GM19467 (cell line): ENCODE data around the gene KCNK3.

Source experiments
- ATAC-seq: cut with Tn5 transposase; IDR thresholded peaks from one replicate; pipeline ENCODE4 v1.9.1; 2021; ENCODE audit warnings: mild to moderate bottlenecking, moderate library complexity; ENCODE audit not compliant: unreplicated experiment

Gene KCNK3

DNA sequence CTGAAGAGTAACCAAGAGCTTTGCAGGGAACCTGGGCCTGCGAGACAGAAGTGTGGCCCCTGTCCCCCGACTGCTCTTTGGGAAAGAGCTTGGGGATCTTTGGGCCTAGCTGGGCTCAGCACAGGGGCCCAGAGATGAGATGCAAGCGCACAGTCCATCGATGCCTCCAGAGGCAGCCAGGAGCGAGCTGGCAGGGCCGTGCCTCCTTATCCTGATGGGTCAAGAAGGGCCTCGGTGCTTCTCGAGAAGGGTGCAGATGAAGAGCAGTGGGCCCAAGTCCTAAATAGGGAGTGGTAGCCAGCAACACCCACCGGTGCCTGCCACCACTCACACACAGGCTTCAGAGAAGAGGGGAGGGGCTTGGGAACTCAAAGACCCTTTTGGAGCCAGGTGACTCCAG lies 17.6 kb downstream of the KCNK3 start:
- ATAC-seq: no peak

DNA sequence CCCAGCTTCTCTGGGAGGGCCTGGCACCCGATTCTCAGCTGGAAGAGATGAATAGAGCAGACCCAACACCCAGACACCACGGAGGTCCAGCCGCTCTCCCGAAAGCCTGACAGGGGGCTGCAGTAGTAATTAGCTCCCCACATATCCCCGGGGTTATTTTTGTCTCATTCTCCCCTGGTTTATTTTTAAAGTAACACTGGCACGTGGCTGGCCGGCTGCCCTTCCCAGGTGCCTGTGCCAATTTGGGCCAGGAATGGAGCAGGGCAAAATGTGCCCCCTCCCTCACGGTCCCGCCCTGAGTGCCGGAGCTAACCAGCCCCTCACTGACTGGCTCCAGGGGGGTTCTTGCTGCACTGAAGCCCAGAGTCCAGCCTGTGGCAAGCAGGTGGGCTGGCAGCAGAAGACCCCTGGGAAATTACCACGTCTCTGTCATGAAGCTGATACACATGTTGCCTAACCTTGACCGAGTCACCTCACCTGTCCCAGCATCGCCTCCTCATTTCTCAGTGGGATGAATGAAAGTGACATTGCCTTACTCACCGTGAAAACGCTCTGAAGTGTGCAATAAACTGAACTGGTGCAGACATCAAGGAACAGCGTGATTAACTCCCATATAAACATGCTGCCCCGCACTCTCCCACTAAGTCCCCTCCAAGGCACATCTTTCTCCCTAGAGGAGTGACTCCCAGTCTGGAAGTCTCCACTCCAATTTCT lies 18.4 kb downstream of the KCNK3 start:
- no peak for ATAC-seq

DNA sequence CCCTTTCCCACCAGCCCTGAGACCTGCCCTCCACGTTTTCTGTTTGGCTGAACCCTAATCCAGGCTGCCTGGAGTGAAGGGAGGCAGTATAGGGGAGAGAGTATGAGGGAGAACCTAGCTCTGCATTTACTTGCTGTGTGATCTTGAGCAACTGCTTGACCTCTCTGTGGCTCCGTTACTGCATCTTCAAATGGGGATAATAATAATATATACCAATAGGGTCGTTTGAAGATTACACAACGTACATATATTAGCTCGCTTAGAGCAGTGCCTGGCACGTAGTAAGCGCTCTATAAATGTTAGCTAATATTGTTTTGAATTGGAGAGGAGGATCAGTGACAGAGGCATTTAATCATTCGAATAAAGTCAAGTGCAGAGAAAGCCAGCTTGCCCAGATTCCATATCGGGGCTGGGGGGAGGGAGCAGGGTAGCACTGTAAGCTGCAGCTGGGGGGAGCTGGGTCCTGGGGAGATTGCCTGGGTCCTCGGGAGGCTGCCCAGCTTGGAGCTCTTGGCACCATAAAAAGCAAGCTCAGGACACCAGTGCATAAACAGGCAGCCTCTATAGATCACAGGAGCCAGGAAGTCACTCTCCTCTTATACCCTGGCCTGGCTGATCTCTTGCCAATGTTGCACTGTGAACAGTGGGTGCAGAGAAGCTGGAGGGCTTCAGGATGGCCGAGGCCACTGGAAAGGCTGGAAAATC lies 19.1 kb downstream of the KCNK3 start:
- ATAC-seq: no peak

DNA sequence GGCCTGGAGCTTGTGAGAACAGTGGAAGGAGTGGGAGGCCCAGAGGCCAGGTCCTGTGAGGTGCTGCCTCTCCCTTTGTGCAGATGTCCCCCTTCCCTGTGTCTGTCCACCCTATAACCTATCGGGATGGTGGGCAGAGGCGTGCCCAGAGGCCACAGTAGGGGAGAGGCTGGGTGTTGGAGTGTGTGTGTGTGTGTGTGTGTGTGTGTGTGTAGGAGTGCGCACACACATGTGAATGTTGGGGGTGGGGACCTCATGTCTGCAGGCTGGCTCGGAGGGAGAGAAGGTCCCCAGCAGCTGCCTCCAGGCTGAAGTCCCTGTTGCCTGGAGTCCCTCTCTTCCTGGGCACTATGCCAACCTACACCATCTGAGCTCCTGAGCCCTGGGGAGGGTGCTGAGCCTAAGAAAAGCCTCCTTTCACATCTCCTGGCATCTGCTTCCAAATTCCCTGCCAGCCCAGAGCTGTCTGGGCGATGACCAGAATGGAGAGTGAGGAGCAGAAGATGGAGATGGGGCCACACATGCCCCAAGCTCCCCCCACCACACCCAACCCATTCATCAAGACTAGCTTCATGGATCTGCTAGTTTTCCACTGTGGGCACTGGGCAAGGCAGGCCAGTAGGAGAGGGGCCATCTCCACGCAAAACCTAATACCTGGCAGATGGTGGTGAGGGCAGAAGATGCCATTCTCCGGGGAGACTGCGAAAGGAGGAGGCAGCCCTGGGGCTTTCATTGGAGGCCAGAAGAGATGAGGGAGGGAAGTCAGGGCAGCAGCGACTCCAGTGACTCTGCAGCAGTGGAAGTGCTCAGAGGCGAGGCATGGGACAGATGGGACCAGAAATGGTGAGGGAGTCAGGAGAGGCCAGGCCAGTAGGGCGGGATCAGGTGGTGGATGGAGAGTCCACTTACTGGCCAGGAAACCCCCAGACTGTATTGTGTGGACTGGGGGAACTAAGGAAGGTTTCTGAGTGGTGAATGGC lies 20.3 kb downstream of the KCNK3 start:
- ATAC-seq: no peak

DNA sequence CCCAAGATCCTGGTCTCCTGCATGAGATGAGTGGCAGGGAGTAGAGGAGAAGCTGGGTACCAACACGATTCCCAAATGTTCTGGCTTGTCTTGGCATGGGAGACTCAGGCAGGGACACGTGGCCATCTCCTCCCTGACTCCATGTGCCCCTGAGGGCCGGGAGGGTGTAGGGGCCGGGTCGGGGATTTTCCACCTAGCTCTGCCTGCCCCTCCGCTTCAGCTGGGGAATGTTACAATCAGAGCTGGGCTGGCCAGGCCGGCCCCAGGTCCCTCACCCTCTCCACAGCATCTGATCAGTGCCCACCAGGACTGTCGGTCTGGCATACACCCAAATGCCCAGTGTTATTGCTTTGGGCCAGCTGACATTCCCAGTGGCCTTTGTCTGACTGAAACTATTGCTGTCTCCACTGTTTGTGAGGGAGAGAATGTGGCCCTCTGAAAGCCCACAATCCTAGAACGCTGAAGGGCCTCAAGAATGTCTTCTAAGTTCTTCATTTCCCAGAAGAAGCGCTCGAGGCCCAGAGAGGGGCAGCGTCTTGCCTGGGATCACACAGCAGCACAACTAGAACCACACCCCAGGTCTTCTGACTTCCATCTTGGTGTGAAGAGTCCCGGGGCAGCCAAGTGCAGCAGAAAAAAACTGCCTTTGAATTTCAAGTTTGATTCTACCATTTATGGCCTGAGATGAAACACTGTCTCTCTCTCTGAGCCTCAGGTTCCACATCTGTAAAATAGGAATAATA lies 23.2 kb downstream of the KCNK3 start:
- ATAC-seq: no peak

DNA sequence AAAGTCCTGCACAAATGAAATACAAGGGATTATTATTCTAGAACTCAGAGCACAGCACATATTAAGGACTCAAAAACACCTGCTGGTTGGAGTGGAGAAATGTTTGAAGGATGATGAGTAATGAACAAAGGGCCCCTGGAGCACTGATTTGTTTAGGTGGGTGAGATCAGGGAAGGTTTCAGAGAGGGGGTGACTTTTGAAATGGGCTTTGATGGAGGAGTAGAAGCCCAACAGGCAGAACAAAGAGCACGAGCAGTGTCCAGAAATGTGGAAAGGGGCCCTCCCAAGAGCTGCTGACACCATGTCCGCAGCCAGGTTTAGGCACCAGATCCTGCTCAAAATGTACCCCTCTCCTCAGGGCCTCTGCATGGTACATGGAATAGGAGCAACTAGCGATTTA lies 23.8 kb downstream of the KCNK3 start:
- ATAC-seq: no peak

DNA sequence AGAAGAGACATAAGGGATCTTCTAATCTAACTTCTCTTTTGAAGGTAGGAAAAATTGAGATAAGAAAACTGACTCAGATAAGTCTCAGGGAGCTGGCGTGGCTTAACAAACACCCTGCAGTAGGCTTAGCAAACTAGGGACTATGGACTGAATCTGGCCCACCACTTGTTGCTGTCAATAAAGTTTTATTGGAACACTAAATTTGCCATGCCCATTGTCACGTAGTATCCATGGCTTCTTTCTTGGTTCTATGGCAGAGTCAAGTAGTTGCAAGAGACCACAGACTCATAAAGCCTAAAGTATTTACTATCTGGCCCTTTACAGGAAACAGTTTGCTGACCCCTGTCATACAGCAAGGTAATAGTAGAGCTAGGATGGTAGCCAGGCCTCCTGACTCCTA lies 24.2 kb downstream of the KCNK3 start:
- ATAC-seq: no peak

DNA sequence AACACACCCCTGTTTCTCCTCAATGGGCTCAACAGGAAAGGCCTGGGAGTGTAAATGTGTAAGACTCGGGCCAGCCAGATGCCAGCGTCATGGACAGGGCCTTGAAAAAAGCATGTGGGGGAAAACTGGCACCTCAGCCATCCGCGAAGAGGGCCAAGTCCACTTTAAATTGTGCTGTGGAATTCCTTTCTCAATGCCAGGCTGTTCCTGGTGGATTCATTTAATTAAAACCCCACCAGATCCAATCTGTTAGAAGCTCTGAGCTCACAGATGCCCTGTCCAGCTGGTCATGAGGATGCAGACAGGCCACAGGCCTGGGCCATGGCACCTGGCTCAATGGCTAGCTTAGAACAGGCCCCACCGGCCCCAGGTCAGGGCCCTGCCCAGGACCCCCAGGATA lies 24.8 kb downstream of the KCNK3 start:
- no peak for ATAC-seq

DNA sequence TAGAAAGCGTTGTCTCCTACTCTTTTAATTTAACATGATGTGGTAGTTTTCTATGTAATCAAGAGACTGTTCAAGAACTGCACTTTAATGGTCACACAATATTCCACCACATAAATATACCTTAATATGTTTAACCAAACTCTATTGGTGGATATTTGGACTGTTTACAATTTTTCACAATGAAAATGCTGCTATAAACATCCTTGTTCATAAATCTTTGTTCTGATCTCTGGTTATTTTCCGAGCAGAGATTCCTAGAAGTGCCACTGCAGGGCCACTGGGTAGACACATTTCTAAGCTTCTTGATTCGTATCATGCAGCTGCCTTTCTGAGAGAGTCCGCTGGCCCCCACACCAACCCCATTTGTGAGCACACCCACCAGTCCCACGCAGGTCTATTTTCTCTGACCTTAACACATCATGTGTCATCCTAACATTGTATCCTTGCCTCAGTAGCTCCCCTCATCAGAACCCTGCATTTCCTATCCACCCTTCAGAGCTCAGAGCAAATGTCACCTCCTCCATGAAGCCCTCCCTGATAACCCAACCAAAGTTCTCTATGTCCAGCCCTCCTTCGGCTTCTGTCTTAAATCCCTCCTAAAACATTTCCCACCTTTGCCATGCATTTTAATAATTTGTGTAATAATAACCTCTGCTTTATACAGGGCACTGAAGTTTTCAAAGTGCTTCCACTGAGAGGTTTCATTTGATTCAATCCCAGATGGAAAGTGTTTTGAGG lies 26.6 kb downstream of the KCNK3 start:
- ATAC-seq: no peak

DNA sequence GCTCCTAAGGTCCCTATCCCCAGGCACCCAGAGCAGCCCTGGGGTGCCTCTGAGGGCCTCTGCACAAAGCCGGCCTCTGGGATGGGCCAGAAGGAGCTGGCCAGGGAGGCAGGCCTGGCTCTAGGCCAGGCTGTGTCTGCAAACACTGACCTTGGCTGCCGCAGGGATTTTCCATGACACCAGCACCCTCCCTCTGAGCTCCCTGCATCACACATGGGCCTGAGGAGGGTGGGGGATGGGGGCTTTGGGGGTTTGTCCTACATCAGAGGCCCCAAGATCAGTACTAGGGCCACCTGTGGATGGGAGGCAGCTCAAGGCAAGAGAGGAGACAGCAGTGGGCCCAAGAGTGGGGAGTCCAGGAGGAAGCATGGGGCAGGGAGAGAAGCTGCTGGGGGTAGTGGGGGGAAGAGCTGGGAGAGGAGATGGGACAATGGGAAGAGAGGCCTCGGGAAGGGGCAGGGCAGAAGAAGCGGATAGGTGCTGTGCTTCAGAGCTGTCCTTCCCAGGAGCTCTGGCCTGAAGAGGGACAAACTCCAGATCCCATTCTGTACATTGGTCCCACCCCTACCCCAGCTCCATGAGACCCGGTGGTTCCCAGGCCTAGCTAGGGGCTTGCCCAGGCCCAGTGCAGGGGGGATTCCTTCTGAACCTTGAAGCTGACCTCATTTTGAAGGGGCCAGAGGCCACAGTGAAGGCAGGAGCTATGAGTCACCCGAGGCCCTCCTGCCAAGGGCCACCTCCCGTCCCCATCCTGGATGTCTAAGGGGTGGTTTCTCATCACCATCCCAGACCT lies 28.0 kb downstream of the KCNK3 start:
- ATAC-seq: no peak

DNA sequence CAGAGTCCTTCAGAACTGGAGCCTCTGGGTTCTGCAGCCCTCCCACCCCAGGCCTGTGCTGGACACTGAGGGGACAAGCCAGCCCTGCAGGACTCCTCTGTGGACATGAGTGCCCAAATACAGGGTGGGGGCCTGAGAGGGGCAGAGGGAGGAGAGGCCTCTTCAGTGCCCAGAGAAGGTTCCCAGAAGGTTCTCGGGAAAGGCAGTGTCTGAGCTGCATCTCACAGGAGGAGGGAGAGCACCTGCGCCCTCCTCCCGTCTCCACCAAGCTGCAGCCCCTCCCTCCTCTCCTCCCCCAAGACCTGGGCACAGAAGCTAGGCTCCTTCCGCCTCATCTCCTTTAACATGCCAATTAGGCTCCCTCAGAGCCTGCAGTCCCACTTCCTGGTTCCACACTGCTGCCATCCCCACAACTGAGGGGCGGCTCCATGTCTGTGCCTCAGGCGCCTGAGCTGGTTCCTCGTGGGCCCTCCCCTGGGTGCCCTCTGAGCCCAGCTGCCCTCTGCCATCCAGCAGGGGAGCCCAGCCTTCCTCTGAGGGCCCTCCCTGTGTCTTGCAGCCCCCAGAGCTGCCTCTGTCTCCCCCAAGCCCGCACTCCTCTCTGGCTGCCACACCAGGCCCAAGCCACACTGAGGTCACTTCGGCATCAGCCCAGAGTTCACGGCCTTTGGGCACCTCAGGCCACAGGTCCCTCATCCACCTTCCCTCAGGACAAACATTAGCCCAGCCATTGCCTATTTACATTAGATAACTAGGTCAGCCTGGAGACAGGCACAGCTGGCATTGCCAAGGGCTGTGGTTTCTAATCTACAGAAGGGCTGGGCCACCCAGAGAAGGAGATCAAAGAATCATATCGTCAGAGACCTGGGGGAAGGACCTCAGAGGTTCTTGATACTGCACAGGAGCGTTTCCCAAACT lies 28.9 kb downstream of the KCNK3 start:
- ATAC-seq: no peak

DNA sequence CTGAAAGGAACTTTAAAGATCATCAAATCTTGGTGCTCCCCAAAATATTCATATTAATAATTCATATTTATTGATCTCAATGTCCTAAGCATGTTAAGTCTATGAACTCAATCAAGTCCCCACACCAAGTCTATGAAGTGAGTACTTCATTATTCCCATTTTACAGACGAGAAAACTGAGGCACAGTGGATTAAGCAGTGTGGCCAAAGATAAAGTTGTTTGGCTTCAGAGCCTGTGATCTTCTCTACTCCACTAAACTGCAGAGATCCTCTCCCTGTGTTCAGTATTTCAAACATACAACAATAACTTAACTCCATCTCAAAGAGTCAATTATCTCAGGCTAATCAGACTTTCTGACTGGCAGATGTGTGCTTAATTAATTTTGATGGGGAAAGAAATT lies 29.8 kb downstream of the KCNK3 start:
- no peak for ATAC-seq

DNA sequence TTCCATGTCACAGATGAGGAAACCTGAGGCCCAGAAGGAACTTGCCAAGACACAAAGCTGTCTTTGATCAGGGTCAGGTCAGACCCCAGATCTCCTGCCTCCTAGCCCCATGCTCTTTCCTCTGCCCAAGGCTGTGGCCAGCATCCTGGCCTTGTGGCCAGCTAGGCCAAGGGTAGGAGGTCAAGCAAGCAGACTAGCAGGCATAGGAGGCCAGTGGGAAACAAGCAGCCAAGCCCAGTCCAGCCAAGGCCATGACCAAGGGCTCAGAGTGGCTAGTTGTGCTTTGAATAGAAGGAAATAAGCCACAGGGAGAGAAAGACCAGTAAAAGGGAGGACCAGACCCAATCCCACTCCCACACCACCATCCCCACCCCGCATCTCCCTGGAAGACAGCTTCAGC lies 30.4 kb downstream of the KCNK3 start:
- no peak for ATAC-seq

DNA sequence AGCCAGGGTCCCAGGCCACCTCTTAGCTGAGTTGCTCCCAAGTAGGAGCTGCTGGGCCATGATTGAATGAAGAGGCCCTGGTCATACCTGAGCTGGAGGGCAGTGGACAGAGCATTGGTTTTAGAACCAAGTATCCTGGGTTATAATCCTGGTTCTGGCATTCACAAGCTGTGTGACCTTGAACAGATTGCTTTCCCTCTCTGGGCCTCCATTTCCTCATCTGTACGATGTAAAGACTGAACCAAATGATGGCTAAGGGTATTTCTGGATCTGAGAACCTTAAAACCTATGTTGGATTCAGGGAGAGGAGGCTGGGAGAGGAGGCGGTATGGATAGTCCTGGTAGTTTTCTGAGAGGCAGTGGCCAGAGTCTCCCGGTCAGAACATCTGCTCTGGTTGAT lies 31.0 kb downstream of the KCNK3 start:
- ATAC-seq: no peak

DNA sequence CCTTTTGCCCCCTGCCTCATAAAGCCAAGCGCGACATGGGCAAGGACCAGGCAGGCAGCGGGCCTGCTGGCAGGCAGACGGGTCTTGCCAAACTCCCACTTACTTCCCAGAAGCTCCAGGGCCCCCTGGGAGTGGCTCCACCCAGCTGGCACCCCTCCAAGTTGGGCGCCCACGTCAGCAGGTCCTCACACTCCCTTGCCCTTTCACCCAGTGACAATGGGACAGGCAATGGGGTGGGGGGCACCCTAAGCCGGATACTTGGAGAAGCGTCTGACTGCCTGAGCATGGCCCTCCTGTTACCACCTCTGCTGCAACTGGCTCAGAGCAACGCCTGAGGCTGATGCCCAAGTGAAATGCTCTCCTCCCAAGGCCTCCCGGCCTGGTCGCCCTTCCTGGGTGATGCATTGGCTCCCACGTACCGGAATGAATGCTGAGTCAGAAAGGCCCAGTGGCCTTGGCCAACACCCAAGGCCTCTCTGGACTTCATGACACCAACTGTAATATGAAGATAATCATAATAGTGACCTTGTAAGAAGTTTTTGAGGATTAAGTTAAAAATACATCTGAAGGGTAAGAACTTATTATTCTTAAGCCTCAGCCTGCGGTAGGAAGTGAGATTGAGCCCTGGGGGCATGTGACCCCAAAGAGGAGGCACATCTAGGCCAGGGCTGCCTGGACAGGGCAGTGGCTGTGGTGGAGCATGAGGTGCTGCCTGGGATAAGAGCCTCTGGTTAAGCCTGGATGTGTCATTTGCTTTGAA lies 31.6 kb downstream of the KCNK3 start:
- no peak for ATAC-seq

DNA sequence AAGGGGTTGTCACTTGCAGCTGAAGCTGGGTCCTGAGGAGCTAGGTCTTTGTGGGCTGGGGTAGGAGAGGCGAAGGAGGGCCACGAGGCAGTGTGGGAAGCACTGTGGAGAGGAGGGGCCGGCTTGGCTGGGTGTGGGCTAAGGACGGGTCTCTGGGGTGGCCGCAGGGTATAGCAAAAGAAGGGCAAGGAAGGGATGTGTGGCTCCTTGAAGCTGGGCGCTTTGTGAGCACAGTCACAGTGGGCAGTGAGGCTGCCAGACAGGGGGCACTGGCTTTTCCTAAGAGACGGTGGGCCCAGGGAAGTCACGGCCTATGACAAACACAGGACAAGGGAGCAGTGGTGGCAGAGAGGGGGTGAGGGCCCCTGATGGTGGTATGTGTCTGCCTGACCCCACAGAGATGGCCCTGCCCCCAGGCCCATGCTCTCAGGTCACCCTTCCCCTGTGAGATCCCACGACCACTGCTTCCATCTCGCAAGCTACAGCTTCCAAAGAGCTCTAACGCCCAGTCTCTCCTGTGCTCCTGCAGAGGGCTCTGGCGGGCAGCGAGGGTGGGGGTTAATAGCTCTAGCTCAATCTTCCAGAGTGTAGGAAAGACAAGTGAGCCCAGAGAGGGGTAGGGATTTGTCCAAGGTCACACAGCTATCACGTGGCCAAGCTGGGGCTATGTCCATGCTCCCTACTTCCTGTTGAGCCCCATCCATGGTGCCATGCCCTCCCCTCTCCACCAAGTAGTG lies 32.4 kb downstream of the KCNK3 start:
- no peak for ATAC-seq

DNA sequence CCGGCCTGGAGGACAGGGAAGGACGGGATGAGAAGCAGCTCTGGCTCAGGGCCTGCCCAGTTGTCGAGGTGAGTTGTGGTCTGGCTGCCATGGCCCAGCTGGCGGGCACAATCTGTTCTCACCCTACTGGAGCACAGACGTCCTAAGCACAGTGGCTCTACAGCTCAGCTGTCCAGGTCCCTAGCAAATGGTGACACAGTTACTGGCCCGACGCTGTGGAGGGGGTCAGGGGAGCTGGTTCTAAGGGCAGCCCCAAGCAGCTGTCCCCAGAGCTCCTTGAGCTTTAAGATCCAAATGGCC lies 32.9 kb downstream of the KCNK3 start:
- no peak for ATAC-seq
